Tibial nerve (tissue), 4 donors: ENCODE data around the gene XPO5.

ENCODE experiments used
- CTCF ChIP-seq, 5 experiments: fragments of 200-600 bp in 3 of 5; fragments of 450-650 bp in 2 of 5; sonication (generic) in 3 of 5; IDR thresholded peaks; one replicate each; pipeline ENCODE4 v1.5.1; 2016 to 2019; ENCODE audit warnings: antibody characterized with exemption in 5 of 5, mild to moderate bottlenecking in 3 of 5, moderate library complexity in 2 of 5
- EP300 ChIP-seq, 2 donors: sonication (generic); formaldehyde crosslinking; IDR thresholded peaks; one replicate each; pipeline ENCODE4 v1.6.1; 2017; ENCODE audit warnings: antibody characterized with exemption in 2 of 2, mild to moderate bottlenecking in 1 of 2
- POLR2A ChIP-seq, 2 donors: fragments of 450-650 bp; IDR thresholded peaks; one replicate each; pipeline ENCODE4 v1.6.1; 2017; ENCODE audit warnings: antibody characterized with exemption in 2 of 2, mild to moderate bottlenecking in 2 of 2, moderate library complexity in 2 of 2

GRCh38 chr6:43600595-43600994 is 24.8 kb upstream of the XPO5 start:
- TF ChIP-seq POLR2A (IDR thresholded peaks at IDR 0.05) (no peak), CTCF (IDR thresholded peaks at IDR 0.05) (no peak), EP300 (IDR thresholded peaks at IDR 0.05) (no peak)
